ENCODE data around the gene ZNF519.
A peak's percentile ranks its signal among the peaks of the same experiment; 100 is the strongest.
"Not testable (repeated sequence)": the region's sequence is repeated elsewhere in the genome, so short reads cannot be mapped to it uniquely, and the experiment has no call there.

The ZNF519 gene

GRCh38 chr18:14132271-14132700 is at the start of gene ZNF519:
Gene ZNF519 (minus strand): TSS chr18:14132435. CDS start chr18:14132277, 158 bp downstream.
- DNase-seq, result peak; percentile 92 to 93

- DNase-seq, result peak in 1 of 2 experiments; percentile 29
Observed at GRCh38 chr18:14179306-14179705, 47.1 kb upstream of the ZNF519 start.

GRCh38 chr18:14178321-14179196 is 46.3 kb upstream of the ZNF519 start:
- peak; percentile 73 to 87 for DNase-seq

GRCh38 chr18:14177540-14178320 is 45.5 kb upstream of the ZNF519 start:
- peak in 1 of 2 experiments; percentile 43 for DNase-seq

- not testable (repeated sequence) for DNase-seq
Observed at GRCh38 chr18:14175404-14175803, 43.2 kb upstream of the ZNF519 start.

- no peak for DNase-seq
Observed at GRCh38 chr18:14174706-14175085, 42.5 kb upstream of the ZNF519 start.

GRCh38 chr18:14174002-14174705 is 41.9 kb upstream of the ZNF519 start:
- DNase-seq, result not testable (repeated sequence)

- DNase-seq, result not testable (repeated sequence)
Observed at GRCh38 chr18:14173116-14173951, 41.1 kb upstream of the ZNF519 start.

- DNase-seq, result not testable (repeated sequence)
Observed at GRCh38 chr18:14172142-14173115, 40.2 kb upstream of the ZNF519 start.

GRCh38 chr18:14171301-14172141 is 39.3 kb upstream of the ZNF519 start:
- not testable (repeated sequence) for DNase-seq

- not testable (repeated sequence) for DNase-seq
Observed at GRCh38 chr18:14170367-14171036, 38.3 kb upstream of the ZNF519 start.

- DNase-seq, result not testable (repeated sequence)
Observed at GRCh38 chr18:14162915-14163314, 30.7 kb upstream of the ZNF519 start.

GRCh38 chr18:14151564-14152113 is 19.4 kb upstream of the ZNF519 start:
- DNase-seq, result not testable (repeated sequence)

- not testable (repeated sequence) for DNase-seq
Observed at GRCh38 chr18:14150766-14151165, 18.5 kb upstream of the ZNF519 start.

GRCh38 chr18:14149916-14150420 is 17.7 kb upstream of the ZNF519 start:
- not testable (repeated sequence) for DNase-seq

- DNase-seq, result not testable (repeated sequence)
Observed at GRCh38 chr18:14149121-14149850, 17.1 kb upstream of the ZNF519 start.

GRCh38 chr18:14147935-14148865 is 16.0 kb upstream of the ZNF519 start:
- not testable (repeated sequence) for DNase-seq
